Measurements from ENCODE around the gene MAGI2.

MAGI2 gene

DNA sequence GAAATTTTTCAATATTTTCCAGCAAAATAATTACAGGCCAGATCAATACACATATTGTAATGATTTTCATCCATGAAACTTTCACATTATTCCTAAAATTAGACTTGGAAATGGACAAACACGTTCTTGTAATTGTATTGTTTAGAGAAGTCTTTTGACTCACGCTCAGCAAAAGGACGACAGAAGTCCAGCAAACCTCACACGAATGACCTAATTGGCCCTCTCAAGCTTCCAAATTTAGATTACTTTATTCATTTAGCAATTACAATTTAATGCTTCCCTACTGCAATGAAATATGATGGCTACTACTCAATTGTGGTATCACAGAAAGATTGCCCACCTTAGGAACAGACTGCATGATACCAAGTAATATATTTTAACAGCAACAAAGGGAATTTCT, 702.2 kb downstream of the MAGI2 start:
- no peak for DNase-seq (ENCODE audit: low read depth)
- TF ChIP-seq, protein P1, sequence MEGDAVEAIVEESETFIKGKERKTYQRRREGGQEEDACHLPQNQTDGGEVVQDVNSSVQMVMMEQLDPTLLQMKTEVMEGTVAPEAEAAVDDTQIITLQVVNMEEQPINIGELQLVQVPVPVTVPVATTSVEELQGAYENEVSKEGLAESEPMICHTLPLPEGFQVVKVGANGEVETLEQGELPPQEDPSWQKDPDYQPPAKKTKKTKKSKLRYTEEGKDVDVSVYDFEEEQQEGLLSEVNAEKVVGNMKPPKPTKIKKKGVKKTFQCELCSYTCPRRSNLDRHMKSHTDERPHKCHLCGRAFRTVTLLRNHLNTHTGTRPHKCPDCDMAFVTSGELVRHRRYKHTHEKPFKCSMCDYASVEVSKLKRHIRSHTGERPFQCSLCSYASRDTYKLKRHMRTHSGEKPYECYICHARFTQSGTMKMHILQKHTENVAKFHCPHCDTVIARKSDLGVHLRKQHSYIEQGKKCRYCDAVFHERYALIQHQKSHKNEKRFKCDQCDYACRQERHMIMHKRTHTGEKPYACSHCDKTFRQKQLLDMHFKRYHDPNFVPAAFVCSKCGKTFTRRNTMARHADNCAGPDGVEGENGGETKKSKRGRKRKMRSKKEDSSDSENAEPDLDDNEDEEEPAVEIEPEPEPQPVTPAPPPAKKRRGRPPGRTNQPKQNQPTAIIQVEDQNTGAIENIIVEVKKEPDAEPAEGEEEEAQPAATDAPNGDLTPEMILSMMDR (conservative IDR thresholded peaks at IDR 0.05; ENCODE audit: low read depth, low read length) = no peak

DNA sequence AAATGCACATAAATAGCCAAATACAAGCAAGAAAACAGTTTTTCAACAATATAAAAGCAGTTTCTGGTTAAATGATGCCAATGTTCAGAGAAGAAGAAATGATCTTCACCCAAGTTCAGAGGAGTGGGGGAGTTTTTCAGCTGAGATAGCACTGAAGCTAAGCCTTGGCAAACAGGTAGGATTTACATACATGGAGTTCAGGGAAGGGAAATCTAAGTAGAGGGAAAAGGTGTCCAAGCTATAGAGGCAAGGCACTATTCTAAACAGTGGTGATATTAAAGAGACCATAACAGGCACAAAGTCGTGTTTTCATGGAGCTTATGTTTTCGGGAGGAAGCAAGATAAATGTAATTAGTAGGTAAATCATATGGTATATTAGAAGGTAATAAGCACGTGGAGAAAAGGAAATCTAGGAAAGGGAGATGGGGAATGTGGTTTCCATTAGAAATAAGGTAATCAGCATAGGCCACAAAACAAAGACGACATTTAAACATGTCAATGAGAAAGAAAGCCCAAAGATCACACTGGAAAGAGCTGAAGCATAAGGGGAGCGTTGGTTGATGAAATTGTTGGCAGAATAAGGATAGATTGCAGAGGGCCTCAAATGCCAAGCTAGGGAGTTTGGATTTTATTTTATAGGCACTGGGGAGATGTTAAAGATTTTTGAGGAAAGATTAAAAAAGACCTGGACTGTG, 704.3 kb downstream of the MAGI2 start:
- H3K4me3 ChIP-seq (ENCODE audit: low read depth, low read length) = no peak overlapping the region
- TF ChIP-seq, protein P1 (conservative IDR thresholded peaks at IDR 0.05; ENCODE audit: low read depth, low read length) = no peak
- DNase-seq (ENCODE audit: low read depth) = no peak

More for the DNA sequence above, 702.2 kb downstream of the MAGI2 start:
- no peak overlapping the region for H3K4me3 ChIP-seq (ENCODE audit: low read depth, low read length)

DNA sequence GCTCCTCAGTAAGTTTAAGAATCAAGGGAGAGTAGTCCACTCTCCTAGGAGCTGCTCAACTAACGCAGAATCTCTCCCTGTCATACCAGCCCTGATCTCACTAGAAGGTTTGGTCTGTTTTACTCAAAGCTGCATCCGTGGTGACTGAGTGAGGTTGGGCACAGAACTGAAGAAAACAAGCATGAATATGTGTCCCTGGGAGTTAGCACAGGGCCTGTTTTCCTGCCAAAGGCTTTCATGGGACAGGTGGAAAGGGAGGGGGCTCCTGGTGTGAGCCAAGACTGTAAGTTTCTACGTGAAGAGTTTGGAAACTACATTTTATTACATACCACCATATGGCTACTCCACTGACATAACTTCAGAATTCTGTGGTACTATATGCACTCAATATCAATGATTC, 705.9 kb downstream of the MAGI2 start:
- no peak for DNase-seq (ENCODE audit: low read depth)
- H3K4me3 ChIP-seq (ENCODE audit: low read depth, low read length) = no peak overlapping the region
- TF ChIP-seq, protein P1 (conservative IDR thresholded peaks at IDR 0.05; ENCODE audit: low read depth, low read length) = no peak

DNA sequence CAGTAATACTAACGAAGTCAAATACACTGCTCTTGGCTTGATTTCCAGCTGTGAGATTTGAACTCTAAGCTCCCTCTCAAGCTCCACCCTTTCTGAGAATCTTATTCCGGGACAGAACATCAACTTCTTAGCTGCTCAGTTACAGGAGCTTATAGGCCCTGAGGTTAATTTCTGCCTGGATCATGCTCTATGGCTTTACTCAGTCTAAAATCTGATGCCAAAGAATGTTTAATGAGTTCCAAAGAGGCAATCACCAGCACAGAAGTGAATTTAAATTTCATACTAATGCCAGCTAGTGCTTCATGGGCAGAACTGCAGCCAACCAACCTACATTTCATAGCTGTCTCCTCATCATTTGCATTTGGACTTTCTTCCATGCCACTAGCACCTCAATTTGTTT, 707.2 kb downstream of the MAGI2 start:
- H3K4me3 ChIP-seq (ENCODE audit: low read depth, low read length) = no peak overlapping the region
- no peak for DNase-seq (ENCODE audit: low read depth)
- TF ChIP-seq, protein P1 (conservative IDR thresholded peaks at IDR 0.05; ENCODE audit: low read depth, low read length) = no peak

DNA sequence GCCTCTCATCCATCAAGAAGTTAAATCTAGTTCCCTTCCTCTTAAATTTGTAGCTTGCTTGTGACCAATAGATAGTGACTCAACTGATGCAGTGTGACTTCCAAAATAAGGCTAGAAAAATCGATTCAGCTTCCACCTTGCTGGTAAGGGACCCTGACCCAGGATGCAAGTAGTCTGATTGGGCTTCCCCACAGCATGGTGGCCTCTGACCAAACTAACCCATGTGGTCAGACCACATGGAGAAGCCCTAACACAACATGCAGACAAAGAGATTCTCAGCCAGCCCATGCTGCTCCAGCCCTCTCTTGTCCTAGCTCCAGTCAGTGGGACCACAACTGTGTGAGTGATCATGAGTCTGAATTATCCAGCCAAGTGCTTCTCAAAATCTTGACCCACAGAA, 710.8 kb downstream of the MAGI2 start:
- H3K4me3 ChIP-seq (ENCODE audit: low read depth, low read length) = no peak overlapping the region
- DNase-seq (ENCODE audit: low read depth) = no peak
- TF ChIP-seq, protein P1 (conservative IDR thresholded peaks at IDR 0.05; ENCODE audit: low read depth, low read length) = no peak

DNA sequence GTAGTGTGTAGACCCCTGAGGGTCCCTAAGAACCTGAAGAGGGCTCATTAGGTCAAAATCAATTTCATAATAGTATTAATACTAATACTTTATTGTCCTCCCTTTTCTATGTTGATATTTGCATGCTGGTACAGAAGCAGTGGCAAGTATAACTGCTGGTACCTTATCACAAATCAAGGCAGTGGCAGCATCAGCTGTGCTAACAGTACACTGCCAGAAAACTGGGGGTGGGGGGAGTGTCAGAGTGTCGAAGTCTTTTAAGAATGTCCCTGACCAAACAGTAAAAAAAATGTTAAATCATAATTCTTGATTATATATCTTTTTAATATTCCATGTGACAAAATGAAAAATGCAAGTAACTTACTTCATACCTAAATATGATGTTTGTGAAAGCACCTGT, 716.9 kb downstream of the MAGI2 start:
- TF ChIP-seq, protein P1 (conservative IDR thresholded peaks at IDR 0.05; ENCODE audit: low read depth, low read length) = no peak
- no peak overlapping the region for H3K4me3 ChIP-seq (ENCODE audit: low read depth, low read length)
- no peak for DNase-seq (ENCODE audit: low read depth)

DNA sequence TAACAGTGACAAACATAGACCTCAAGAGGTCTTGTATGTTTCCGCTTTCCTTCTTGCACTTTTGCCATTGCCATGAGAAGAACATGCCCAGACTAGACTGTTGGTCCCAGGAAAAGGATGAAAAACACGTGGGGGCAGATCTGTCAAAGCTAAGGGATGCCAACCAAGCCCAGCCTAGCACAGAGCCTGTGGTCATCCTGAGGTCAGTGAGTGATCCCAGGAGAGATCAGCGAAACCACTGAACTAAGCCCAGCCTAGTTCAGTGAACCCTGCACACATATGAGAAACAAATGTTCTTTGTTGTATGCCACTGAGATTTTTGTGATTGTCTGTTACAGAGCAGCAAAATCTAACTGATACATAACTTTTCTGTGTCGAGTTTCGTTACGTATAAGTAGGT, 718.8 kb downstream of the MAGI2 start:
- DNase-seq (ENCODE audit: low read depth) = peak; percentile 1
- H3K4me3 ChIP-seq (ENCODE audit: low read depth, low read length) = no peak overlapping the region
- TF ChIP-seq, protein P1 (conservative IDR thresholded peaks at IDR 0.05; ENCODE audit: low read depth, low read length) = no peak

Measured in choroid plexus epithelial cell (primary cell).